HG03060 (cell line): ENCODE results near the gene CDC42EP2.
A peak's percentile ranks its signal among the peaks of the same experiment; 100 is the strongest.
"Not testable (repeated sequence)": the region's sequence is repeated elsewhere in the genome, so short reads cannot be mapped to it uniquely, and the experiment has no call there.

ENCODE experiments used
- ATAC-seq: cut with Tn5 transposase; IDR thresholded peaks from one replicate; pipeline ENCODE4 v1.9.1; 2021; ENCODE audit warnings: low read depth, moderate number of reproducible peaks; ENCODE audit not compliant: unreplicated experiment

The CDC42EP2 gene

GRCh38 chr11:65317025-65317786 lies 2.5 kb downstream of the CDC42EP2 start:
- ATAC-seq: no peak

GRCh38 chr11:65320386-65321075 lies 5.9 kb downstream of the CDC42EP2 start:
- no peak for ATAC-seq

- ATAC-seq: no peak
Observed at GRCh38 chr11:65321076-65321475, 6.4 kb downstream of the CDC42EP2 start.

- ATAC-seq: no peak
Observed at GRCh38 chr11:65321828-65322485, 7.3 kb downstream of the CDC42EP2 start.

GRCh38 chr11:65323813-65324212 lies 9.1 kb downstream of the CDC42EP2 start:
- ATAC-seq: no peak

GRCh38 chr11:65325435-65325834 lies 10.8 kb downstream of the CDC42EP2 start:
- ATAC-seq: no peak

- ATAC-seq: no peak
Observed at GRCh38 chr11:65327021-65327420, 12.4 kb downstream of the CDC42EP2 start.

GRCh38 chr11:65329478-65329877 lies 14.8 kb downstream of the CDC42EP2 start:
- no peak for ATAC-seq

- no peak for ATAC-seq
Observed at GRCh38 chr11:65329944-65330403, 15.3 kb downstream of the CDC42EP2 start.

GRCh38 chr11:65330544-65330943 lies 15.9 kb downstream of the CDC42EP2 start:
- ATAC-seq: no peak

- ATAC-seq: not testable (repeated sequence)
Observed at GRCh38 chr11:65332591-65332990, 17.9 kb downstream of the CDC42EP2 start.

- ATAC-seq: no peak
Observed at GRCh38 chr11:65334696-65335295, 20.1 kb downstream of the CDC42EP2 start.

GRCh38 chr11:65338676-65339075 lies 24.0 kb downstream of the CDC42EP2 start:
- no peak for ATAC-seq

- ATAC-seq: no peak
Observed at GRCh38 chr11:65340226-65340625, 25.6 kb downstream of the CDC42EP2 start.

- ATAC-seq: no peak
Observed at GRCh38 chr11:65341856-65342255, 27.2 kb downstream of the CDC42EP2 start.

GRCh38 chr11:65351511-65351910 lies 36.8 kb downstream of the CDC42EP2 start:
- ATAC-seq: no peak

GRCh38 chr11:65352783-65353182 lies 38.1 kb downstream of the CDC42EP2 start:
- no peak for ATAC-seq

GRCh38 chr11:65353376-65353775 lies 38.7 kb downstream of the CDC42EP2 start:
- no peak for ATAC-seq

- ATAC-seq: no peak
Observed at GRCh38 chr11:65353900-65354264, 39.2 kb downstream of the CDC42EP2 start.

GRCh38 chr11:65354265-65355012 lies 39.8 kb downstream of the CDC42EP2 start, which contains the start of gene TIGD3:
Gene TIGD3, plus strand, starts transcription at chr11:65354751. Its CDS starts 1,058 bp downstream, at chr11:65355809.
- ATAC-seq: peak; percentile 61
